GM18858 (cell line): ENCODE measurements around the gene HOXB2.

Experiments used
- ATAC-seq: cut with Tn5 transposase; IDR thresholded peaks from one replicate; pipeline ENCODE4 v1.9.1; 2021; ENCODE audit not compliant: unreplicated experiment

Gene HOXB2

GRCh38 chr17:48566717-48567116 is 21.8 kb upstream of the HOXB2 start:
- no peak for ATAC-seq

GRCh38 chr17:48565925-48566710 is 21.2 kb upstream of the HOXB2 start:
- ATAC-seq, result no peak

- ATAC-seq, result no peak
These were observed 20.2 kb upstream of the HOXB2 start for GRCh38 chr17:48565022-48565554.

DNA sequence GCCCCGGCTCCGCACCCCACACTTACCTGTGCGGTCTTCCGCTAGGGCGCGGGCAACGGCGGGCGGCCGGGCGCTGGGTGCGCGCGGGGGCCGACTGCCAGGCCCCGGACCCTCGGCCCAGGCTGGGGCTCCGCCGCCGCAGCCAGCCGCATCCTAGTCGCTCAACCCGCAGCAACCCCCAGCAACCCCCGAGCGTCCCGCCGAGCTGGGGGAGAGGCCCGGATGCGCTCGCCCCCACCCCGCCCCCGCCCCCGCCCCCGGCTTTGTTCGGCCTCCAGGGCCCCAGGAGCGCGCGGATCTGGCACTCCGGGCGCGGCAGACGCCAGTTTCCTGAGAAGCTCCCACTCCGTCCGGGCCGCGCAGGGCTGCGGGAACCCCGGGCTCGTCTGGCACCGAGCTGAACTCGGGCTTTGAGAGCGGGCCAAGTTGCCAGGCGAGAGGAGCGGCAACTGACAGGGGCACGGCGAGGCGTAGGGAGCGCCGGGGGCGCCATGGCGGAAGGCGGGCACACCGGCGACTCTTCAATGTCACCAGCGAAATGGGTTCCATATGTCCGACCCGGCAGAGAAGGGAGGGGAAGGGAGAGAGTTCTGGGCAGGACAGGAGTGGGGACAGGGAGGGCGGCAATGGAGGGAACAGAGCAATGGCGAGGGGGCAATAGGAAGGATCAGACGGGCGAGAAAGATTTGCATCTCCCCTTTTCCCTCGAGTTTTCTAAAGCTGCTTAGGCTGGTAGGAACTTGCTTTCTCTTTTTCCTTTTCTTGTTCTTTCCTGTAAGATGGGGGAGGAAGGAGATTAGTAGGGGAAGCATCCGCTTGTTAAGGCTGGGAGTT is 19.5 kb upstream of the HOXB2 start:
- ATAC-seq, result no peak

DNA sequence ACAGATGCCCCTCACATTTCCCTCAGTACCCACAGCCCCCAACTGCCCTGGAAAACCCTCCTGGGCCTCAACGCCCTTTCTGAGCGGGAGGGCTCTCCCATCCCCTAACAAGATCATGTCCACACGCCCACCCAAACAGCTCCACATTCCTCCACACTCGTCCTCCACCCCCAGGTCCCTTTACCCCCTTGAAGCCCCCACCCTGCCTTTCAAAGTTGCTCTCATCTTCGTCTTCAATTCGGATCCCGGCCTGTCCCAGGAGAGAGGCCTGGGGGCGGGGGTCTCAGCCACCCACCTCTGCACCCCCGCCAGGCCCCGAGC is 18.9 kb upstream of the HOXB2 start:
- no peak for ATAC-seq

DNA sequence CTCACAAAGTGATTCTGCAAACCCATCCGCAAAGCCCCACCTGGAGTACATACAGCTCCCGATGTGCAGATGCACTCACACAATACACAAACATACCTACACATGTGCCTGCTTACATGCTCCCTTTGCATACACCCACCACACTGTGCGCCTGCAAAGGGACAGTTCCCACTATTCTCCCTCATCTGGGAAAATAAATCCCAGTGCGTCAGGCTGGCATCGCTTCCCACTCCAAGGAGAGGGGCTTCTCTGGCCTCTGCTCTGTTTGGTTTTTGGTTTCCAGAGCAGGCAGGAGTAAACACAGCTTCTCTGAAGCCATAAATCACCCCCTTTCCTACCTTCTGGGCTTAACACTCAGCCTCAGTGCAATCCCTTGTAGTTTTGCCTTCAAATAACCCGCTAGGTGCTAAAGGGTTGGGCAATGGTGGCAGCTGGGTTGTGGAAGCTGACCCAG is 18.5 kb upstream of the HOXB2 start:
- no peak for ATAC-seq

DNA sequence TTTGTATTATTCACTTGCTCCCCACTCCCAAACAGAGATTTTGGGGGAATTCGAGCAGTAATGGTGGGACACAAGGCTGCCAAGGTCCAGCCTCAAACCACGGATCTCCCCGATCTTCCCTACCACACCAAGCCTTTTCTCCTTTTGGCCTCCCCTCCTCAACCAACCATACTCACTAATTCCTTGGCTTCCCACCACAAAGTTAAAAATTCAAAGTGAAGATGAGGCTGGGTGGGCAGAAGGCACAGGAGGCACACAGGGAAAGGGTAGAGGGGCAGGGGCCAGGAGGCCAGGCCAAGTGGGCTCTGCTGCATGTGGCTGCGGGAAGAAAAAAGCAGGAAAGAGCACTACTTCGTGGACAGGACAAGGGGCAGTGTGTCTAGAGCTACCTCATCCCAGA is 18.0 kb upstream of the HOXB2 start:
- ATAC-seq, result no peak

DNA sequence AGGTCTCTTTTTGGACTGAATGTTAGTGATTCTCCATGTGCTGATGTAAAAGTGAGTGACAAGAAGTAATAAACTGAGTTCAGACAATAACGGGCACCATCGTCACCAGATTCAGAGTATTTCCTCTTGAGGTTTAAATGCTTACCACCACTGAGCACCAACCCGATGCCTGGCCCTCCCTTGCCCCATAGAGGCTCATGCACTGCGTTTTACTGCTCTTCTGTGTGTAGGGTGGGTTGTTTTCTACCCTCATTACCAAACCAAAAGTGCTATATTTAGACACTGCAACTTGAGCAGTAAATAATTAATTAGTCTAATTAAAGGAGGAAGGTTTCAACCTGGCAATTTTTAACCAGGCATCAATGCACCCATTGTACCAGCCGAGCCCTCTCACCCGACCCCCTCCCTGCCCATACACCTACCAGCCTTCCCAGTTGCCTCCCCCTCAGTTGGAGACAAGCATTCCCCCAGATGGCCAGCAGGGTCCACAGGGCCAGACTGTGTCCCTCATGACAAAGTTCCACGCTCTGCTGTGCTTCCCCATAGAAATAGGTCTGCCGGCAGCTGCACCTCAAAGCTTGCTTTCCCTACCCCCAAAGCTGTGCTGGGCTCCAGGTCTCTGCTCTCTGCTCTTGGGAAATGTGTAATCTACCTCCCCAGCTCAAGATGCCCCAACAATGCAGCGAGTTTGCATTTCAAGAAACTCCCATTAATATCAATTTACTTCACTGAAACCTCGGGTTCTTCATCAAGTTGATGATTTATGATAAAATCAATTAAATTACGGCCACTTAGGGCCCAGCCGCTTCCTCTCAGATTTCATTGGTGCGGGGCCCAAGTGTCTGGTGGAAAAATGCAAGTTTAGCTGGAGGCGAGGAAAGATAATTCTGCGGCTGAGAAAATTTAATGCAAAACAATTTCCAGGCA is 17.2 kb upstream of the HOXB2 start:
- ATAC-seq, result no peak

DNA sequence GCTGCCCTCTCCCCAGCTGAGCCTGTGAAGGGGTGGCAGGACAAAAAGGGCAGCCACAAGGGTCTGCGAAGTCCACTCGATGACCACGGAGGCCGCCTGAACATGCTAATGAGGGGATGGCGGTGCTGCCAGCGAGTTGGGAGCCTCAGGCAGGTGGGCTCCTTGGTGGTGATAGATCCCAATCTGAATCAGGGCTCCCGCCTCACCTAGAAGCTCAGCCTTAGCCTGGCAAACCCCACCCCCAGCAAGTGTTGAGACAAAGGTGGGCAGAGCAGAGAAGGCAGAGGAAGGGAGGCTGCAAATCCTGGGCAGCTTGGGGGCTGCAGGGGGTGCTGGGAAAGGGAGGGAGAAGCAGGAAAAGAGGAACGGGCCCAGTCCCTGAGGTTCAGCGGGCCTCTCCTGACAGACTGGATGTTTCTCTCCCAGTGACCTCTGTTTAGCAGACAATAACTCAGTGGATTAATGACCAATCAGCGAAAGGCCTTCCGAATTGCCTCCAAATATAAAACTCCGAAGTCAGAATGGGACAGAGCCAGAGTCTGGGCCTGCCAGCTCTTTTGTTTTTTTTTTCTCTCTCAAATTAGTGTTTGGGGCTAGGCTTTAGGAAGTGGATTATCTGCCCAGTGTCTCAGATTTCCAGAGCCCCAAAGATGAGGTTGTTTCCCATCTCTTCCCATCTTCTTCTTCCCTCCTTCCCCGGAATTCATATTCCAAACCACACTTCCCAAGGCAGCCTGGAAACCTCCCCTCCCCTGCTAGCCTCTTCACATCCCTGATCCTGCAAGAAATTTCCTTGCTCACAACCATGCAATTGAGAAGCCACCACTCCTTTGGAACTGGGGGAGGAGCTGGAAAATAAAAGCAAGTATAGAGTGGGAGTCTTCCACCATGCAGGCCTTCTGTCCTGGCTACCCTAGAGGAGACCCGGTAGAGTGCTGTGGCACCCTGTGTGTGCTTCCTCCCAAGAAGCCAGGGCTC is 15.2 kb upstream of the HOXB2 start:
- no peak for ATAC-seq

- no peak for ATAC-seq
These were observed 14.4 kb upstream of the HOXB2 start for GRCh38 chr17:48559122-48559839.

DNA sequence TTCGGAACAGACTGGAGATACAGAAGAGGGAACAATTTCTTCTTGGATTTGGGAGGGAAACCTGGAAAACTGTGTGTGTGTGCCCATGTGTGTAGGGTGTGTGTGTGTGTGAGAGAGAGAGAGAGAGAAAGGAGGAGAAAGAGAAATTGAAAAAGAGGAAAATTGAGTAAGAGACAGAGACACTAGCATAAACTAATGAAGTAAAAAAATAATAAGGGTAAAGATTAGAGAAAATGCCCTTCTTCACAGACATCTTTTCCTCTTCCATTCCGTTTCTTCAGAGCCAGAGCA is 13.9 kb upstream of the HOXB2 start:
- ATAC-seq, result no peak

GRCh38 chr17:48558057-48558830 is 13.3 kb upstream of the HOXB2 start:
- no peak for ATAC-seq

GRCh38 chr17:48556576-48557401 is 11.9 kb upstream of the HOXB2 start:
- no peak for ATAC-seq

- ATAC-seq, result no peak
These were observed 11.3 kb upstream of the HOXB2 start for GRCh38 chr17:48556229-48556575.

GRCh38 chr17:48555258-48556228 is 10.6 kb upstream of the HOXB2 start:
- no peak for ATAC-seq

DNA sequence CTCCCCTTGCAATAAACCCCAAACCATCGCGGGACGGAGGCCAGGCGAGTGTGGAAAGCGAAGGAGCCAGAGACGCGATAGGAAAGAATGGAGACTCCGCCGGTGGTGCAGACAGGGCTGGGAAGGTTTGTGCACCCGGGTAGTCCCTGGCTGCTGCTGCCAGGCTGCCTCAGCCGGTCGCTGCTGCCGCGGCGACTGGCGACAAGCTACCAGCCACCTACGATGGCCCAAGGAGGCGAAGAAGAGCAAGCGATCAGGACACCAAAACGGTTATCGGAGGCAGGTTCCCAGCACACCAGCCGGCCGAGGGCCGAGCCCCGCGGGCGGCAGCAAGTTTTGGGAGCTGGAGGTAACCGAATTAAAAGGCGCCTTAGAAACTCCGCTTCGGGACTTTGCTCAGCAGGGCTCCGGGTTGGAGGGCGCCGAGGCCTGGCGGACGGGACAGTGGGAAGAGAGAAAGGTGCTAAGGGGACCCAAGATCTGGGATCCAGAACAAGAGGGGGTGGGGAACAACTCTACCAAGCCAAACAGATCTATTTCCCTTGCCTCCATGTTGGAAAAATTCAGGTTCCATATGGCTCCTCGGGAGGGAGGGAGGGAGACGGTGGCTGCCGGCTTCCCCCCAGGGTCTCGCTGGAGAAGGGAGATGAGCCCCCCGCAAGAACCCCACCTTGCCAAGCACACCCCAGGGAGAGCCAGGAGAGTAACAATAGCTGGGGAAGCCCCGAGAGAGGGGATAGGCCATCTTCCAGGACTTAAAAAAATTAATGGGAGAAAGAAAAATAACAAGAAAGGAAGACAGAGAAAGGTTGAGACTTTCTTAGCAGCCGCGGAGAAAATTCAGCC is 9.7 kb upstream of the HOXB2 start:
- ATAC-seq, result no peak
